Smooth muscle cell (in vitro differentiated cells): Measurements from ENCODE around the gene TMEM167A. TPM values are rescaled to one million over a fixed set of nuclear protein-coding genes. Genes with fewer than 3 reads are reported as not detected.

Source experiments
- DNase-seq: peaks from one replicate; lab custom pipeline; 2025; ENCODE audit not compliant: unreplicated experiment; lab: John Stamatoyannopoulos, UW
- H2AFZ ChIP-seq: fragments of 200-600 bp; sonication (generic); 2 replicates; pipeline ENCODE4 v1.6.0; 2016; ENCODE audit warnings: antibody characterized with exemption, low read depth, mild to moderate bottlenecking
- H3F3A ChIP-seq: fragments of 200-600 bp; sonication (generic); 2 replicates; pipeline ENCODE4 v1.6.0; 2017; ENCODE audit warnings: antibody characterized with exemption, low read depth
- H3K27ac ChIP-seq: fragments of 200-600 bp; sonication (generic); 2 replicates; pipeline ENCODE4 v1.5.1; 2016; ENCODE audit warnings: low read depth, mild to moderate bottlenecking
- H3K27me3 ChIP-seq: fragments of 200-600 bp; sonication (generic); 2 replicates; pipeline ENCODE4 v1.6.1; 2016; ENCODE audit warnings: low read depth, mild to moderate bottlenecking
- H3K36me3 ChIP-seq: fragments of 200-600 bp; sonication (generic); 2 replicates; pipeline ENCODE4 v1.5.1; 2016; ENCODE audit warnings: low read depth
- H3K4me1 ChIP-seq: fragments of 200-600 bp; sonication (generic); 2 replicates; pipeline ENCODE4 v1.5.1; 2016; ENCODE audit warnings: low read depth
- H3K4me2 ChIP-seq: fragments of 200-600 bp; sonication (generic); 2 replicates; pipeline ENCODE4 v1.6.0; 2016; ENCODE audit warnings: mild to moderate bottlenecking
- H3K4me3 ChIP-seq: fragments of 200-600 bp; sonication (generic); 2 replicates; pipeline ENCODE4 v1.5.1; 2016; ENCODE audit warnings: mild to moderate bottlenecking
- H3K79me2 ChIP-seq: fragments of 200-600 bp; sonication (generic); 2 replicates; pipeline ENCODE4 v1.6.0; 2016; ENCODE audit warnings: low read depth, mild to moderate bottlenecking
- H3K9ac ChIP-seq: fragments of 200-600 bp; sonication (generic); 2 replicates; pipeline ENCODE4 v1.6.0; 2016; ENCODE audit warnings: low read depth
- H3K9me3 ChIP-seq: fragments of 200-600 bp; sonication (generic); replicated peaks from 2 replicates; pipeline ENCODE4 v1.5.1; 2016; ENCODE audit warnings: low read depth
- H4K20me1 ChIP-seq: fragments of 200-600 bp; sonication (generic); 2 replicates; pipeline ENCODE4 v1.6.0; 2016; ENCODE audit warnings: low read depth
- WGBS: methylation state at CpG from one replicate; pipeline ENCODE4 v1.1.7; 2016; ENCODE audit warnings: low lambda C conversion rate; 5-methylcytosine and 5-hydroxymethylcytosine counted together
- polyA plus RNA-seq: library from polyadenylated mRNA; unstranded; fragments of >200 nt; fragmentation: Nextera tagmentation; extraction: Ambion mirVana; gene quantifications from 2 replicates; pipeline ENCODE4 v1.2.1, GENCODE V29; 2016
- total RNA-seq: library from RNA; depleted of rRNA; stranded (reverse); fragments of >200 nt; gene quantifications from 2 replicates; pipeline ENCODE4 v1.2.3, GENCODE V29; 2014
- TF ChIP-seq, protein P1 (sequence below): fragments of 200-600 bp; sonication (generic); IDR thresholded peaks from 2 replicates; pipeline ENCODE4 v1.5.1; 2017; ENCODE audit warnings: borderline replicate concordance, mild to moderate bottlenecking, antibody characterized with exemption; ENCODE audit not compliant: insufficient read depth, poor library complexity, severe bottlenecking

Gene TMEM167A
- total and polyA plus RNA-seq, 2 experiments from 2014 or later, result 236 to 248 TPM

DNA sequence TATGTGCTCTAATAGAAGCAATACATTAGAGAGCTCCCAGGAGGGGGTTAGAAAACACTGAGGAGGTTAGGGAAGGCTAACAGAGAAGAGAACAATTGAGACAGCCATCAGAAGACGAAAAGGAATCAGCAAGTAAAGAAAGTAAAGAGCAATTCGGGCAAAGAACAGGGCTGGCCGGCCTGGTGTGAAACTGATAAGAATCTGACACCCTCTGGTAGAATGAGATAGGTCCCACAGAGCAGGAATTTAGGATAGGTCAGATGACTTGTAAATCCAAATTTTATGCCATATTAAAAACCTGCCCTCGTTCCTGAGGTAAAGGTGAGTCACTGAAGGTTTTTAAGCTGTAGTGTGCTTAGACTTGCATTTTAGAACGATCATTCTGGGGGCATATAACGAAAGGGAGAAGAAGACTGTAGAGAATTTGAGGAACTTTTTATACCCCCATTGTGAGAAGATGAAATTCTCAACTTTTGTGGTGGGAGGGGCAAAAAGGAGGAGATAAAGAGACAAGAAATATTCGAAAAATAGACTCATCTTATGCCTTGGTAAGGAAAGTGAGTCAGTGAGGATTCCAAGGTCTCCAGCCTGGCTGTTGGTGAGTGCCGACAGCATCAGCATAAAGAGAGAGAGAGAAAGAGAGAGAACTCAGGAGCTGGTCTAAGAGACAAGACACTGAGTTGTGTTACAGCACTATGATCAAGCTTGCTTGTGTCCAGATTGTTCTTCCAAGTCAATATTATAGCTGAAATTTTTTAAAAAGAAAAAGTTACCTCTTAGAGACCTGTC lies 51.3 kb downstream of the TMEM167A start:
- no peak for DNase-seq
- Histone ChIP-seq H3K27ac (peak overlapping the region; percentile 88), H3K4me1 (peaks cover 15% of the 10 kb centered on the region), H3K4me2 (peak overlapping the region; percentile 66), H3K4me3 (no peak overlapping the region), H3K9me3 (no peaks in the 10 kb centered on the region), H3F3A (peaks cover 9% of the 10 kb centered on the region), H2AFZ (peak overlapping the region; percentile 28), H3K36me3 (no peaks in the 10 kb centered on the region), H3K9ac (peak overlapping the region; percentile 34), H3K27me3 (no peaks in the 10 kb centered on the region), H3K79me2 (no peaks in the 10 kb centered on the region), H4K20me1 (no peaks in the 10 kb centered on the region)
- 37% methylated on average over 8 of the region's 8 CpGs for WGBS
- TF ChIP-seq, protein P1, sequence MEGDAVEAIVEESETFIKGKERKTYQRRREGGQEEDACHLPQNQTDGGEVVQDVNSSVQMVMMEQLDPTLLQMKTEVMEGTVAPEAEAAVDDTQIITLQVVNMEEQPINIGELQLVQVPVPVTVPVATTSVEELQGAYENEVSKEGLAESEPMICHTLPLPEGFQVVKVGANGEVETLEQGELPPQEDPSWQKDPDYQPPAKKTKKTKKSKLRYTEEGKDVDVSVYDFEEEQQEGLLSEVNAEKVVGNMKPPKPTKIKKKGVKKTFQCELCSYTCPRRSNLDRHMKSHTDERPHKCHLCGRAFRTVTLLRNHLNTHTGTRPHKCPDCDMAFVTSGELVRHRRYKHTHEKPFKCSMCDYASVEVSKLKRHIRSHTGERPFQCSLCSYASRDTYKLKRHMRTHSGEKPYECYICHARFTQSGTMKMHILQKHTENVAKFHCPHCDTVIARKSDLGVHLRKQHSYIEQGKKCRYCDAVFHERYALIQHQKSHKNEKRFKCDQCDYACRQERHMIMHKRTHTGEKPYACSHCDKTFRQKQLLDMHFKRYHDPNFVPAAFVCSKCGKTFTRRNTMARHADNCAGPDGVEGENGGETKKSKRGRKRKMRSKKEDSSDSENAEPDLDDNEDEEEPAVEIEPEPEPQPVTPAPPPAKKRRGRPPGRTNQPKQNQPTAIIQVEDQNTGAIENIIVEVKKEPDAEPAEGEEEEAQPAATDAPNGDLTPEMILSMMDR, result no peak

DNA sequence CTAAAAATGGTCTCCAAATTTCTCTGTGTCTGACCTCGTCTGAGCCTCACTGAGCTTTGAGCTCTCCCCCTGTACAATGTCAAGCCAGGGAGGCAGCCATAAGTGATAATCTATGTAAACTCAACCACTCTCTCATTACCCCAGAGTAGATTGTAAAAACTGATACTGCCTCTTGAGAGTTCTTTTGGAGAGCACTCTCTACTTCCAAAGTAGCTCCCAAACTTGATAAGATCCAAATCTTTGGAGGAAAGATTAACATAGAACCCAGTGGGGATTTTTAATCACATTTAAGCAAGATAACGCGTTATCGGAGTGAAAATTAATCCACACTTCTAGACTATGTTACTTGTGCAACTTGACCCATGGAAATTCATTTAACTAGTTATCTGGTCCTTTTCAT lies 54.9 kb downstream of the TMEM167A start:
- TF ChIP-seq, protein P1, result no peak
- Histone ChIP-seq H2AFZ (no peak overlapping the region), H3K79me2 (no peaks in the 10 kb centered on the region), H3K4me1 (peaks cover 12% of the 10 kb centered on the region), H3K4me3 (no peak overlapping the region), H4K20me1 (no peaks in the 10 kb centered on the region), H3K27me3 (no peaks in the 10 kb centered on the region), H3K9ac (no peak overlapping the region), H3K27ac (no peak overlapping the region), H3K9me3 (no peaks in the 10 kb centered on the region), H3K4me2 (no peak overlapping the region), H3F3A (peaks cover 8% of the 10 kb centered on the region), H3K36me3 (no peaks in the 10 kb centered on the region)
- DNase-seq, result no peak
- 50% methylated on average over 4 of the region's 4 CpGs for WGBS

DNA sequence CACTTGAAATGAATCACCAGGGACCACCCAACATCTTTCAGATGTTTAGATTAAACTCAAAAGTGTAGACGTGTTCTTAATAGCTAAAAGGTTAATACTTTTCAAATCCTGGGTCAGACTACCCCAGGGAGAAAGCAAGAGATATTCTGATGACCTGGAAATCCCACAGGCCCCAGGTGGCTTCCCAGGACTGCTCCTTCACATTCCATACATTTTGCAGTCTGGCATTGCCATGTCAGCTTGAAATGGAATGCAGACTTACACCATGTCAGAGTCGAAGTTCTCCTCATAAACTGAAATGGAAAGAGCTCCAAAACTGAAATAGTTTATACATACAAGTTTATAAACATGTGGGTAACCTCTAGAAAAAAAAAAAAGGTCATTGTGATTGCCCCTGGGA lies 61.5 kb downstream of the TMEM167A start:
- TF ChIP-seq, protein P1, result no peak
- H3K4me2 ChIP-seq, result peak overlapping the region; percentile 16
- H3K9ac ChIP-seq, result no peak overlapping the region
- no peaks in the 10 kb centered on the region for H4K20me1 ChIP-seq
- H3K27me3 ChIP-seq, result no peaks in the 10 kb centered on the region
- WGBS, result 13% methylated on average over 2 of the region's 2 CpGs
- no peak overlapping the region for H2AFZ ChIP-seq
- H3K27ac ChIP-seq, result no peak overlapping the region
- DNase-seq, result no peak
- no peaks in the 10 kb centered on the region for H3K79me2 ChIP-seq
- H3F3A ChIP-seq, result no peaks in the 10 kb centered on the region
- no peaks in the 10 kb centered on the region for H3K4me1 ChIP-seq
- H3K4me3 ChIP-seq, result no peak overlapping the region
- H3K36me3 ChIP-seq, result no peaks in the 10 kb centered on the region
- H3K9me3 ChIP-seq, result no peaks in the 10 kb centered on the region

DNA sequence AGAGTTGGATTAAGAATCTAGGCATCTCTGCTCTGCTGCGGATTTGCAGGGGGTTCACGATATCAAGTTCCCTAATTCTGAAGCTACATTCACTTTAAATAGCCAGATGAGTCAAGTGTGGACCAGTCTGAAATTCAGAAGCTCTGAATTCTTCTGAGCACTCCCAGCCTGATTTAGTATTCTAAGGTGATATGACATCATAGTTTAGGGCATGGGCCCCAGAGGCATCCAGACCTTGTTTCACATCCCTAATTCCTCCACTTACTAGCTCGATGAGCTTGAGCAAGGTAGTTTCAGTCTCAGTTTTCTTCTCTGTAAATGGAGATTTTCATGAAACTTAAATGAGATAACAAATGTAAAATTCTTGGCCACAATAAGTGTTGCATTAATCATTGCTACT lies 65.2 kb downstream of the TMEM167A start:
- H4K20me1 ChIP-seq, result no peaks in the 10 kb centered on the region
- no peaks in the 10 kb centered on the region for H3K36me3 ChIP-seq
- H3K9ac ChIP-seq, result no peak overlapping the region
- H2AFZ ChIP-seq, result no peak overlapping the region
- DNase-seq, result no peak
- no peak overlapping the region for H3K4me2 ChIP-seq
- TF ChIP-seq, protein P1, result no peak
- H3F3A ChIP-seq, result no peaks in the 10 kb centered on the region
- no peaks in the 10 kb centered on the region for H3K27me3 ChIP-seq
- 89% methylated on average over 3 of the region's 3 CpGs for WGBS
- H3K27ac ChIP-seq, result no peak overlapping the region
- H3K9me3 ChIP-seq, result no peaks in the 10 kb centered on the region
- H3K79me2 ChIP-seq, result no peaks in the 10 kb centered on the region
- no peaks in the 10 kb centered on the region for H3K4me1 ChIP-seq
- no peak overlapping the region for H3K4me3 ChIP-seq
